Measurements from ENCODE around the gene SEMA4F. TPM values are rescaled to one million over a fixed set of nuclear protein-coding genes. Genes with fewer than 3 reads are reported as not detected.

SEMA4F gene
- total RNA-seq, 2 experiments from 2014 or later, result 6.8 to 7.3 TPM

DNA sequence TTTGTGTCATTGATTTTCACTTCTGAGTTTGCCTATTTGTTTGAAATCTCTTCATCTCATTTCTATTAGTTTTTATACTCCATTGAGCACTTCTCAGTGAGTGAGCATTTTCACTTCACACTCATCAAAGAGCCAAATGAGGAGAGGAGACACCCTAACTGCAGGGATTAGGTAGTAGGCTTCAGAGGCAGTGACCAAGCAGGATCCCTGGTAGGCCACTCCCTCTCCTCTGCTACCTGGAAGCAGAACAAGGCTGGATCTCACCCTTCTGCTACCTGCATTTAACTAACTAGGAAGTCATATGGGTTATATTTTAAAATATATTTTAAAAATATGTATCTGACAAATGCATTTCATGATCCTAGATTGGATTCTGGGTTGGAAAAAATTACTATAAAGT, 52.7 kb downstream of the SEMA4F start:
- H3K27me3 Mint-ChIP-seq, result no peaks in the 10 kb centered on the region
- ChIA-PET POLR2A (no interaction called here), CTCF (no interaction called here)
- TF ChIP-seq, protein P1, sequence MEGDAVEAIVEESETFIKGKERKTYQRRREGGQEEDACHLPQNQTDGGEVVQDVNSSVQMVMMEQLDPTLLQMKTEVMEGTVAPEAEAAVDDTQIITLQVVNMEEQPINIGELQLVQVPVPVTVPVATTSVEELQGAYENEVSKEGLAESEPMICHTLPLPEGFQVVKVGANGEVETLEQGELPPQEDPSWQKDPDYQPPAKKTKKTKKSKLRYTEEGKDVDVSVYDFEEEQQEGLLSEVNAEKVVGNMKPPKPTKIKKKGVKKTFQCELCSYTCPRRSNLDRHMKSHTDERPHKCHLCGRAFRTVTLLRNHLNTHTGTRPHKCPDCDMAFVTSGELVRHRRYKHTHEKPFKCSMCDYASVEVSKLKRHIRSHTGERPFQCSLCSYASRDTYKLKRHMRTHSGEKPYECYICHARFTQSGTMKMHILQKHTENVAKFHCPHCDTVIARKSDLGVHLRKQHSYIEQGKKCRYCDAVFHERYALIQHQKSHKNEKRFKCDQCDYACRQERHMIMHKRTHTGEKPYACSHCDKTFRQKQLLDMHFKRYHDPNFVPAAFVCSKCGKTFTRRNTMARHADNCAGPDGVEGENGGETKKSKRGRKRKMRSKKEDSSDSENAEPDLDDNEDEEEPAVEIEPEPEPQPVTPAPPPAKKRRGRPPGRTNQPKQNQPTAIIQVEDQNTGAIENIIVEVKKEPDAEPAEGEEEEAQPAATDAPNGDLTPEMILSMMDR (IDR thresholded peaks at IDR 0.05), result no peak
- no peaks in the 10 kb centered on the region for H3K4me1 Mint-ChIP-seq (ENCODE audit: low read depth)
- DNase-seq (no peak), ATAC-seq (ENCODE audit: poor library complexity) (no peak)
- no peaks in the 10 kb centered on the region for H3K4me1 ChIP-seq (ENCODE audit: insufficient read depth, low read length)
- no peaks in the 10 kb centered on the region for H3K9me3 Mint-ChIP-seq
- no peak overlapping the region for H3K27ac ChIP-seq (ENCODE audit: low read depth in 1 of 2, low read length in 2 of 2)
- no peaks in the 10 kb centered on the region for H3K9me3 ChIP-seq (ENCODE audit: control insufficient read depth in 1 of 2, insufficient read depth in 1 of 2, low read length in 2 of 2)
- H3K36me3 ChIP-seq (ENCODE audit: insufficient read depth, low read length), result no peaks in the 10 kb centered on the region
- H3K4me3 Mint-ChIP-seq, result no peak overlapping the region
- H3K27me3 ChIP-seq (ENCODE audit: control insufficient read depth in 1 of 2, insufficient read depth in 2 of 2, low read length in 2 of 2), result no peaks in the 10 kb centered on the region
- H3K27ac Mint-ChIP-seq, result no peak overlapping the region
- intact Hi-C loops (cut with DNase I, micrococcal nuclease), result no loop called here
- H3K4me3 ChIP-seq (ENCODE audit: low read length), result no peak overlapping the region
- peaks cover 14% of the 10 kb centered on the region for H3K36me3 Mint-ChIP-seq (ENCODE audit: low read depth)

DNA sequence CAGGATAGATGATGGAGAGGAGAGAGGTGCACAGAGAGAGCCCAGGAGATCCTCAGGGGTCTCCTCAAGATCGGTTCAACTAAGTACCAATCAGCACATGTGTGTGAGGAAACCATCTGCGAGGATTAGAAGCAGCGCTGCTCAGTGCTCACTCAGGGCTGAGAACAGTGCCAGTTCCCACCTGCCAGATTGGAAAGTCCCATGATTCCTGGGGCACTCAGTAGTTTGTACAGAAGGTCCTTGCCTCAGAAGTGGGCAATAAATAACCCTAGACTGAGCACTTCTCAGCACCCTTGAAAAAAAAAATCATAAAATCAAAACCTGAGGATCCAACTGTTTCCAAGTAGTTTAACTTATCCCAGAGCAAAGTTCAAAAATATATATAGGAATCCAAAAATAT, 53.8 kb downstream of the SEMA4F start:
- peaks cover 7% of the 10 kb centered on the region for H3K36me3 Mint-ChIP-seq (ENCODE audit: low read depth)
- Histone ChIP-seq H3K27ac (ENCODE audit: low read depth in 1 of 2, low read length in 2 of 2) (no peak overlapping the region), H3K36me3 (ENCODE audit: insufficient read depth, low read length) (no peaks in the 10 kb centered on the region), H3K27me3 (ENCODE audit: control insufficient read depth in 1 of 2, insufficient read depth in 2 of 2, low read length in 2 of 2) (no peaks in the 10 kb centered on the region), H3K9me3 (ENCODE audit: control insufficient read depth in 1 of 2, insufficient read depth in 1 of 2, low read length in 2 of 2) (no peaks in the 10 kb centered on the region), H3K4me3 (ENCODE audit: low read length) (no peak overlapping the region), H3K4me1 (ENCODE audit: insufficient read depth, low read length) (no peaks in the 10 kb centered on the region)
- intact Hi-C loops (cut with DNase I, micrococcal nuclease), result no loop called here
- H3K4me1 Mint-ChIP-seq (ENCODE audit: low read depth), result no peaks in the 10 kb centered on the region
- H3K27me3 Mint-ChIP-seq, result no peaks in the 10 kb centered on the region
- no peak overlapping the region for H3K27ac Mint-ChIP-seq
- H3K4me3 Mint-ChIP-seq, result no peak overlapping the region
- DNase-seq (no peak), ATAC-seq (ENCODE audit: poor library complexity) (no peak)
- TF ChIP-seq, protein P1 (IDR thresholded peaks at IDR 0.05), result no peak
- POLR2A ChIA-PET, result no interaction called here
- CTCF ChIA-PET, result no interaction called here
- no peaks in the 10 kb centered on the region for H3K9me3 Mint-ChIP-seq

DNA sequence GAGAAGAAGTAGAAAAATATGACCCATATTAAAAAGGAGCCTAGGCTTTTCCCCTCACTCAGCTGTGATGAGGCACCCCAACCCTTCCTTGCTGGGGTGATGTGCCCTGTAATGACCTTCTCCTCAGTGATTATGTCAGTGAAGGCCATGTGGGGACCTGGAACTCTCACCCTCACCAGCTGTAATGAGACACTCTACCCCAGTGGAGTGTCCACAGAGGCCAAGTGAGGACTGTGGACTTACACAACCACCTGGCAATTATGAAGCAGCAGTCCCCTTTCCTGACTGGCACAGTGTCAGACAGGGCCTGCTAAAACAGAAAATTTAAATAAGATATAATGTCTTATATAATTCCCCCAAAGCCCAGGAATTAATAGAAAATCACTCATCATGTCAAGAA, 54.2 kb downstream of the SEMA4F start:
- H3K27ac ChIP-seq (ENCODE audit: low read depth in 1 of 2, low read length in 2 of 2), result no peak overlapping the region
- Mint-ChIP-seq H3K9me3 (no peaks in the 10 kb centered on the region), H3K36me3 (ENCODE audit: low read depth) (peaks cover 7% of the 10 kb centered on the region), H3K4me1 (ENCODE audit: low read depth) (no peaks in the 10 kb centered on the region), H3K27me3 (no peaks in the 10 kb centered on the region), H3K27ac (no peak overlapping the region), H3K4me3 (no peak overlapping the region)
- intact Hi-C loops (cut with DNase I, micrococcal nuclease), result no loop called here
- H3K27me3 ChIP-seq (ENCODE audit: control insufficient read depth in 1 of 2, insufficient read depth in 2 of 2, low read length in 2 of 2), result no peaks in the 10 kb centered on the region
- ATAC-seq (ENCODE audit: poor library complexity) (no peak), DNase-seq (no peak)
- H3K9me3 ChIP-seq (ENCODE audit: control insufficient read depth in 1 of 2, insufficient read depth in 1 of 2, low read length in 2 of 2), result no peaks in the 10 kb centered on the region
- no peaks in the 10 kb centered on the region for H3K36me3 ChIP-seq (ENCODE audit: insufficient read depth, low read length)
- TF ChIP-seq, protein P1 (IDR thresholded peaks at IDR 0.05), result no peak
- no peaks in the 10 kb centered on the region for H3K4me1 ChIP-seq (ENCODE audit: insufficient read depth, low read length)
- CTCF ChIA-PET, result no interaction called here
- POLR2A ChIA-PET, result no interaction called here
- H3K4me3 ChIP-seq (ENCODE audit: low read length), result no peak overlapping the region

All from CD4-positive, alpha-beta T cell (primary cell).